Keratinocyte (primary cell): Measurements from ENCODE around the gene CSK. TPM values are rescaled to one million over a fixed set of nuclear protein-coding genes. Genes with fewer than 3 reads are reported as not detected.

Experiments
- DNase-seq: peaks from one replicate; pipeline ENCODE4 v3.0.0-alpha.2; 2011; ENCODE audit warnings: low read depth, missing footprints, low spot score
- FAIRE-seq: peaks from 2 replicates; lab custom pipeline; 2011; peaks lifted over from hg19 to GRCh38; lab: Jason Lieb, UNC
- H2AFZ ChIP-seq: 2 replicates; pipeline ENCODE4 v1.6.0; 2012; ENCODE audit warnings: low read length, control low read depth, inconsistent platforms; ENCODE audit not compliant: control insufficient read depth
- H3K27ac ChIP-seq: 2 replicates; pipeline ENCODE4 v1.5.1; 2011; ENCODE audit warnings: low read length; ENCODE audit not compliant: control insufficient read depth, insufficient read depth
- H3K27me3 ChIP-seq: 3 replicates; pipeline ENCODE4 v1.6.0; 2011; ENCODE audit warnings: low read length; ENCODE audit not compliant: control insufficient read depth, insufficient read depth; ENCODE audit errors: extremely low read depth
- H3K36me3 ChIP-seq, 2 experiments: 2 replicates in 1 of 2; 3 replicates in 1 of 2; pipeline ENCODE4 v1.5.1; 2011; ENCODE audit warnings: low read length in 2 of 2, mild to moderate bottlenecking in 1 of 2; ENCODE audit not compliant: control insufficient read depth in 2 of 2, insufficient read depth in 2 of 2; ENCODE audit errors: extremely low read depth in 1 of 2
- H3K4me1 ChIP-seq: 3 replicates; pipeline ENCODE4 v1.5.1; 2011; ENCODE audit warnings: low read length; ENCODE audit not compliant: control insufficient read depth, insufficient read depth; ENCODE audit errors: extremely low read depth
- H3K4me2 ChIP-seq: 3 replicates; pipeline ENCODE4 v1.6.0; 2011; ENCODE audit warnings: low read depth, low read length; ENCODE audit not compliant: control insufficient read depth, insufficient read depth; ENCODE audit errors: extremely low read depth
- H3K4me3 ChIP-seq, 3 experiments: fragments of 200-600 bp in 1 of 3; sonication (generic) in 1 of 3; 2 replicates in 2 of 3; 3 replicates in 1 of 3; pipeline ENCODE4 v1.5.1; 2011 to 2016; ENCODE audit warnings: low read length in 3 of 3, mild to moderate bottlenecking in 3 of 3, control low read depth in 2 of 3, inconsistent platforms in 1 of 3, low read depth in 1 of 3, mixed read lengths in 1 of 3, mixed run types in 1 of 3, moderate library complexity in 1 of 3; ENCODE audit not compliant: control insufficient read depth in 2 of 3, insufficient read depth in 2 of 3; ENCODE audit errors: extremely low read depth in 1 of 3
- H3K79me2 ChIP-seq: 2 replicates; pipeline ENCODE4 v1.6.0; 2012; ENCODE audit warnings: low read length; ENCODE audit not compliant: control insufficient read depth, insufficient read depth
- H3K9ac ChIP-seq: 3 replicates; pipeline ENCODE4 v1.6.0; 2011; ENCODE audit warnings: low read length; ENCODE audit not compliant: control insufficient read depth, insufficient read depth; ENCODE audit errors: extremely low read depth
- H3K9me1 ChIP-seq: 3 replicates; pipeline ENCODE4 v1.6.0; 2011; ENCODE audit warnings: low read length; ENCODE audit not compliant: control insufficient read depth, insufficient read depth; ENCODE audit errors: extremely low read depth
- H3K9me3 ChIP-seq: 2 replicates; pipeline ENCODE4 v1.5.1; 2012; ENCODE audit warnings: low read depth, low read length; ENCODE audit not compliant: control insufficient read depth
- H4K20me1 ChIP-seq: 3 replicates; pipeline ENCODE4 v1.6.0; 2011; ENCODE audit warnings: low read length; ENCODE audit not compliant: control insufficient read depth, insufficient read depth; ENCODE audit errors: extremely low read depth
- EZH2 ChIP-seq: IDR thresholded peaks from one replicate; pipeline ENCODE4 v1.6.1; 2012; ENCODE audit warnings: inconsistent platforms, mild to moderate bottlenecking, low read length, moderate library complexity
- dilution Hi-C: fragments of 300-500 bp; cut with MboI; formaldehyde crosslinking; loops from one replicate; pipeline ENCODE4 v1.7.0; 2020; ENCODE audit warnings: low sequenced_read_pairs; ENCODE audit not compliant: extremely low pct_ligation_motif_present
- polyA plus RNA-seq, 5 experiments: library from polyadenylated mRNA; depleted of rRNA in 3 of 5; stranded (reverse) in 3 of 5; stranded (forward) in 1 of 5; unstranded in 1 of 5; fragments of >200 nt; gene quantifications; 1 replicate in 1 of 5; 2 replicates in 3 of 5; 3 replicates in 1 of 5; pipeline versions ENCODE4 v1.2.1 to v1.2.3, GENCODE V29; 2011 to 2012; ENCODE audit warnings: missing spikeins in 2 of 5, low read depth in 1 of 5, low replicate concordance in 1 of 5
- TF ChIP-seq, protein P1 (sequence below), 3 experiments: IDR thresholded peaks in 1 of 3; conservative IDR thresholded peaks in 1 of 3; optimal IDR thresholded peaks in 1 of 3; 2 replicates in 2 of 3; 3 replicates in 1 of 3; pipeline versions ENCODE3 to v1.5.1; 2011; ENCODE audit warnings: low read length in 3 of 3, mild to moderate bottlenecking in 3 of 3, moderate library complexity in 2 of 3, control low read depth in 1 of 3, inconsistent platforms in 1 of 3; ENCODE audit not compliant: insufficient read depth in 2 of 3; ENCODE audit errors: extremely low read depth in 1 of 3

Gene CSK
- polyA plus RNA-seq, 1 donor (not counting 4 experiments of a cell fraction or from before 2014, with no cell fraction given): 17.2 TPM

DNA sequence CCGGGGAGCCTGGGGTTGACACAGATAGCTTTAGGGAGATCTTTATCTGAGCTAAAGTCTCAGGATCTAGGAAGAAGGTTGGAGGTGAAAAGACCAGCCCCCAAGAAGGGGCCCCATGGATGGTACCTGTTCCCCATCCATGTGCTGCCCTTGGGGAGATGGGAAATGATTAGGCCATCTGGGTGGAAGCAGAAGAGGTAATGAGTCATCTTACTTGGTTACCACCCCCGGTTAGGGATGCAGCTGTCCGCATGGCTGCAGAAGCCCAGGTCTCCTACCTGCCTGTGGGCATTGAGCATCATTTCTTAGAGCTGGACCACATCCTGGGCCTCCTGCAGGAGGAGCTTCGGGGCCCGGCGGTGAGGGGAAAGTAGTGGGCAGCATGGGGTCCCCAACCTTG lies 41.4 kb downstream of the CSK start:
- Histone ChIP-seq H3K9ac (no peak overlapping the region), H2AFZ (no peak overlapping the region), H3K9me1 (no peaks in the 10 kb centered on the region), H3K4me2 (no peak overlapping the region), H3K27me3 (peaks cover 37% of the 10 kb centered on the region), H3K4me3 (no peak overlapping the region), H3K36me3 (no peaks in the 10 kb centered on the region), H3K79me2 (no peaks in the 10 kb centered on the region), H4K20me1 (no peaks in the 10 kb centered on the region), H3K4me1 (peaks cover 6% of the 10 kb centered on the region), H3K9me3 (no peaks in the 10 kb centered on the region), H3K27ac (no peak overlapping the region)
- TF ChIP-seq, protein P1, sequence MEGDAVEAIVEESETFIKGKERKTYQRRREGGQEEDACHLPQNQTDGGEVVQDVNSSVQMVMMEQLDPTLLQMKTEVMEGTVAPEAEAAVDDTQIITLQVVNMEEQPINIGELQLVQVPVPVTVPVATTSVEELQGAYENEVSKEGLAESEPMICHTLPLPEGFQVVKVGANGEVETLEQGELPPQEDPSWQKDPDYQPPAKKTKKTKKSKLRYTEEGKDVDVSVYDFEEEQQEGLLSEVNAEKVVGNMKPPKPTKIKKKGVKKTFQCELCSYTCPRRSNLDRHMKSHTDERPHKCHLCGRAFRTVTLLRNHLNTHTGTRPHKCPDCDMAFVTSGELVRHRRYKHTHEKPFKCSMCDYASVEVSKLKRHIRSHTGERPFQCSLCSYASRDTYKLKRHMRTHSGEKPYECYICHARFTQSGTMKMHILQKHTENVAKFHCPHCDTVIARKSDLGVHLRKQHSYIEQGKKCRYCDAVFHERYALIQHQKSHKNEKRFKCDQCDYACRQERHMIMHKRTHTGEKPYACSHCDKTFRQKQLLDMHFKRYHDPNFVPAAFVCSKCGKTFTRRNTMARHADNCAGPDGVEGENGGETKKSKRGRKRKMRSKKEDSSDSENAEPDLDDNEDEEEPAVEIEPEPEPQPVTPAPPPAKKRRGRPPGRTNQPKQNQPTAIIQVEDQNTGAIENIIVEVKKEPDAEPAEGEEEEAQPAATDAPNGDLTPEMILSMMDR (optimal IDR thresholded peaks at IDR 0.05 in 1 of 3, IDR thresholded peaks at IDR 0.05 in 1 of 3, conservative IDR thresholded peaks at IDR 0.05 in 1 of 3; ENCODE audit: extremely low read depth in 1 of 3, insufficient read depth in 2 of 3, low read length in 3 of 3): no peak
- no peak for TF ChIP-seq EZH2
- no peak for DNase-seq
- dilution Hi-C loops: no loop called here
- no peak for FAIRE-seq

DNA sequence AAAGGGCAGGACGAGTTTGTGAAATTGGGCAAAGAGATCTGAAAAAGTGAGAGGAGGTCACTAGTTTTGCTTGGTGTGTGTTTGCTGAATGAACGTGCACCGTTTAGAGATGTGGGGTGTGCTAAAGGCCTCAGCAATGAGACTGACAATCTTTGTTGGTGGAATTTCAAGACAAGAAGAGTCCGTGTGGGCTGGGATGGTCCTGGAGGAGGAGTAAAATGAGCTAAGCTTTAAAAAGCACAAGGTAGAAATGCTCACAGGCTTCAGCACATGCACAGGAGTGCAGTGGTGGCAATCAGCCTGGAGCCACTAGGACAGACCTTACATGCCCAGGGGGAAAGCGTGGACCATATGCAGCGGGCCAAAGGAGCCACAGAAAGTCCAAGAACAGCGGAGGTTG lies 43.1 kb downstream of the CSK start:
- H3K79me2 ChIP-seq: no peaks in the 10 kb centered on the region
- dilution Hi-C loops: no loop called here
- TF ChIP-seq, protein P1 (optimal IDR thresholded peaks at IDR 0.05 in 1 of 3, IDR thresholded peaks at IDR 0.05 in 1 of 3, conservative IDR thresholded peaks at IDR 0.05 in 1 of 3; ENCODE audit: extremely low read depth in 1 of 3, insufficient read depth in 2 of 3, low read length in 3 of 3): no peak
- no peak for TF ChIP-seq EZH2
- no peak overlapping the region for H3K4me3 ChIP-seq
- H3K4me1 ChIP-seq: no peaks in the 10 kb centered on the region
- H3K9me3 ChIP-seq: no peaks in the 10 kb centered on the region
- no peak overlapping the region for H3K27ac ChIP-seq
- peaks cover 41% of the 10 kb centered on the region for H3K27me3 ChIP-seq
- no peaks in the 10 kb centered on the region for H3K9me1 ChIP-seq
- H3K36me3 ChIP-seq: no peaks in the 10 kb centered on the region
- no peak overlapping the region for H2AFZ ChIP-seq
- no peak overlapping the region for H3K4me2 ChIP-seq
- no peak for DNase-seq
- no peaks in the 10 kb centered on the region for H4K20me1 ChIP-seq
- no peak for FAIRE-seq
- H3K9ac ChIP-seq: no peak overlapping the region
